Astrocyte (in vitro differentiated cells and primary cell): ENCODE results near the gene SMIM10L1. TPM values are rescaled to one million over a fixed set of nuclear protein-coding genes. Genes with fewer than 3 reads are reported as not detected.

Source experiments
- DNase-seq: peaks from one replicate; pipeline ENCODE4 v3.0.0-alpha.2; 2010; ENCODE audit warnings: low read depth
- FAIRE-seq: peaks from 2 replicates; lab custom pipeline; 2011; peaks lifted over from hg19 to GRCh38; lab: Jason Lieb, UNC
- H2AFZ ChIP-seq: 2 replicates; pipeline ENCODE4 v1.6.0; 2012; ENCODE audit warnings: low read depth, low read length, inconsistent platforms
- H3K27ac ChIP-seq: 2 replicates; pipeline ENCODE4 v1.5.1; 2011; ENCODE audit warnings: low read depth, low read length, inconsistent platforms
- H3K27me3 ChIP-seq: 2 replicates; pipeline ENCODE4 v1.6.0; 2011; ENCODE audit warnings: low read length, inconsistent platforms; ENCODE audit not compliant: insufficient read depth
- H3K36me3 ChIP-seq: 2 replicates; pipeline ENCODE4 v1.5.1; 2011; ENCODE audit warnings: low read length, inconsistent platforms; ENCODE audit not compliant: insufficient read depth
- H3K4me1 ChIP-seq: 2 replicates; pipeline ENCODE4 v1.5.1; 2011; ENCODE audit warnings: low read length, inconsistent platforms; ENCODE audit not compliant: insufficient read depth
- H3K4me2 ChIP-seq: 2 replicates; pipeline ENCODE4 v1.6.0; 2012; ENCODE audit warnings: low read length, inconsistent platforms
- H3K4me3 ChIP-seq: 2 replicates; pipeline ENCODE4 v1.5.1; 2011; ENCODE audit warnings: low read depth, mild to moderate bottlenecking, low read length, inconsistent platforms; ENCODE audit not compliant: insufficient read depth
- H3K79me2 ChIP-seq: 2 replicates; pipeline ENCODE4 v1.6.0; 2012; ENCODE audit warnings: mild to moderate bottlenecking, low read length, inconsistent platforms; ENCODE audit not compliant: insufficient read depth
- H3K9ac ChIP-seq: 2 replicates; pipeline ENCODE4 v1.6.0; 2012; ENCODE audit warnings: mild to moderate bottlenecking, low read length, inconsistent platforms
- H3K9me3 ChIP-seq: 2 replicates; pipeline ENCODE4 v1.5.1; 2012; ENCODE audit warnings: low read depth, mild to moderate bottlenecking, low read length, inconsistent platforms; ENCODE audit not compliant: insufficient read depth
- H4K20me1 ChIP-seq: 2 replicates; pipeline ENCODE4 v1.6.0; 2012; ENCODE audit warnings: low read length, inconsistent platforms; ENCODE audit not compliant: insufficient read depth
- H3K27ac Mint-ChIP-seq: one replicate; pipeline ENCODE4 v1.8.0; 2021; ENCODE audit warnings: mild to moderate bottlenecking, mixed read lengths; ENCODE audit not compliant: unreplicated experiment
- H3K27me3 Mint-ChIP-seq: one replicate; pipeline ENCODE4 v1.8.0; 2021; ENCODE audit warnings: low read depth, mixed read lengths; ENCODE audit not compliant: unreplicated experiment
- H3K36me3 Mint-ChIP-seq: one replicate; pipeline ENCODE4 v1.8.0; 2021; ENCODE audit warnings: low read depth, mixed read lengths; ENCODE audit not compliant: unreplicated experiment
- H3K4me1 Mint-ChIP-seq: one replicate; pipeline ENCODE4 v1.8.0; 2021; ENCODE audit warnings: low read depth, mixed read lengths; ENCODE audit not compliant: unreplicated experiment
- H3K4me3 Mint-ChIP-seq: one replicate; pipeline ENCODE4 v1.8.0; 2021; ENCODE audit warnings: mild to moderate bottlenecking, moderate library complexity, mixed read lengths; ENCODE audit not compliant: unreplicated experiment
- H3K9me3 Mint-ChIP-seq: one replicate; pipeline ENCODE4 v1.8.0; 2021; ENCODE audit warnings: mild to moderate bottlenecking, mixed read lengths; ENCODE audit not compliant: unreplicated experiment
- EZH2 ChIP-seq: IDR thresholded peaks from 2 replicates; pipeline ENCODE4 v1.6.1; 2012; ENCODE audit warnings: mild to moderate bottlenecking, low read length, inconsistent platforms; ENCODE audit not compliant: insufficient read depth
- total RNA-seq: library from RNA; stranded (reverse); gene quantifications from 2 replicates; pipeline ENCODE4 v1.2.1, GENCODE V29; 2021
- TF ChIP-seq, protein P1 (sequence below): IDR thresholded peaks from 2 replicates; pipeline ENCODE4 v1.5.1; 2011; ENCODE audit warnings: low read depth, mild to moderate bottlenecking, inconsistent platforms, low read length, moderate library complexity; ENCODE audit not compliant: insufficient read depth

Gene SMIM10L1
- total RNA-seq, 1 donor from 2014 or later: 16.3 TPM

GRCh38 chr12:11178250-11178649, 7.3 kb downstream of the SMIM10L1 start:
- H3K27me3 ChIP-seq: no peaks in the 10 kb centered on the region
- Mint-ChIP-seq H3K4me3 (no peak overlapping the region), H3K27ac (no peak overlapping the region), H3K27me3 (no peaks in the 10 kb centered on the region), H3K9me3 (no peaks in the 10 kb centered on the region), H3K4me1 (peaks cover 3% of the 10 kb centered on the region), H3K36me3 (no peaks in the 10 kb centered on the region)
- H3K9me3 ChIP-seq: no peaks in the 10 kb centered on the region
- FAIRE-seq (no peak), DNase-seq (no peak)
- no peak overlapping the region for H3K27ac ChIP-seq
- peaks cover 15% of the 10 kb centered on the region for H3K79me2 ChIP-seq
- no peaks in the 10 kb centered on the region for H3K36me3 ChIP-seq
- no peaks in the 10 kb centered on the region for H3K4me1 ChIP-seq
- H3K4me3 ChIP-seq: no peak overlapping the region
- TF ChIP-seq, protein P1, sequence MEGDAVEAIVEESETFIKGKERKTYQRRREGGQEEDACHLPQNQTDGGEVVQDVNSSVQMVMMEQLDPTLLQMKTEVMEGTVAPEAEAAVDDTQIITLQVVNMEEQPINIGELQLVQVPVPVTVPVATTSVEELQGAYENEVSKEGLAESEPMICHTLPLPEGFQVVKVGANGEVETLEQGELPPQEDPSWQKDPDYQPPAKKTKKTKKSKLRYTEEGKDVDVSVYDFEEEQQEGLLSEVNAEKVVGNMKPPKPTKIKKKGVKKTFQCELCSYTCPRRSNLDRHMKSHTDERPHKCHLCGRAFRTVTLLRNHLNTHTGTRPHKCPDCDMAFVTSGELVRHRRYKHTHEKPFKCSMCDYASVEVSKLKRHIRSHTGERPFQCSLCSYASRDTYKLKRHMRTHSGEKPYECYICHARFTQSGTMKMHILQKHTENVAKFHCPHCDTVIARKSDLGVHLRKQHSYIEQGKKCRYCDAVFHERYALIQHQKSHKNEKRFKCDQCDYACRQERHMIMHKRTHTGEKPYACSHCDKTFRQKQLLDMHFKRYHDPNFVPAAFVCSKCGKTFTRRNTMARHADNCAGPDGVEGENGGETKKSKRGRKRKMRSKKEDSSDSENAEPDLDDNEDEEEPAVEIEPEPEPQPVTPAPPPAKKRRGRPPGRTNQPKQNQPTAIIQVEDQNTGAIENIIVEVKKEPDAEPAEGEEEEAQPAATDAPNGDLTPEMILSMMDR: no peak
- TF ChIP-seq EZH2: no peak
- no peak overlapping the region for H3K4me2 ChIP-seq
- peaks cover 15% of the 10 kb centered on the region for H4K20me1 ChIP-seq
- H2AFZ ChIP-seq: no peak overlapping the region
- H3K9ac ChIP-seq: no peak overlapping the region

GRCh38 chr12:11182529-11182928, 11.5 kb downstream of the SMIM10L1 start:
- DNase-seq: no peak
- H3K27ac Mint-ChIP-seq: no peak overlapping the region
- FAIRE-seq: no peak
- no peaks in the 10 kb centered on the region for H3K27me3 Mint-ChIP-seq
- no peak overlapping the region for H3K4me3 Mint-ChIP-seq
- H4K20me1 ChIP-seq: no peaks in the 10 kb centered on the region
- H3K9ac ChIP-seq: no peak overlapping the region
- H3K36me3 Mint-ChIP-seq: no peaks in the 10 kb centered on the region
- H3K9me3 ChIP-seq: no peaks in the 10 kb centered on the region
- H3K4me1 ChIP-seq: no peaks in the 10 kb centered on the region
- H3K4me1 Mint-ChIP-seq: no peaks in the 10 kb centered on the region
- H3K9me3 Mint-ChIP-seq: no peaks in the 10 kb centered on the region
- no peak overlapping the region for H2AFZ ChIP-seq
- no peak overlapping the region for H3K4me3 ChIP-seq
- no peak overlapping the region for H3K4me2 ChIP-seq
- H3K79me2 ChIP-seq: no peaks in the 10 kb centered on the region
- no peak overlapping the region for H3K27ac ChIP-seq
- H3K36me3 ChIP-seq: no peaks in the 10 kb centered on the region
- TF ChIP-seq, protein P1: no peak
- TF ChIP-seq EZH2: no peak
- no peaks in the 10 kb centered on the region for H3K27me3 ChIP-seq

GRCh38 chr12:11183011-11183410, 12.0 kb downstream of the SMIM10L1 start:
- Mint-ChIP-seq H3K36me3 (no peaks in the 10 kb centered on the region), H3K4me1 (no peaks in the 10 kb centered on the region), H3K27me3 (no peaks in the 10 kb centered on the region), H3K4me3 (no peak overlapping the region), H3K27ac (no peak overlapping the region), H3K9me3 (no peaks in the 10 kb centered on the region)
- Histone ChIP-seq H3K79me2 (no peaks in the 10 kb centered on the region), H2AFZ (no peak overlapping the region), H3K4me3 (no peak overlapping the region), H3K27ac (no peak overlapping the region), H3K9ac (no peak overlapping the region), H3K36me3 (no peaks in the 10 kb centered on the region), H4K20me1 (no peaks in the 10 kb centered on the region), H3K4me1 (no peaks in the 10 kb centered on the region), H3K9me3 (no peaks in the 10 kb centered on the region), H3K4me2 (no peak overlapping the region), H3K27me3 (no peaks in the 10 kb centered on the region)
- no peak for FAIRE-seq
- TF ChIP-seq, protein P1: no peak
- no peak for TF ChIP-seq EZH2
- DNase-seq: no peak
